ENCODE results near the gene GJC2. TPM values are rescaled to one million over a fixed set of nuclear protein-coding genes. Genes with fewer than 3 reads are reported as not detected.

GJC2 gene
- total and polyA plus RNA-seq, 4 donors = 10.4 to 20.3 (median 18.1) TPM

GRCh38 chr1:228161866-228162265 is 12.1 kb downstream of the GJC2 start:
- WGBS (ENCODE audit: insufficient coverage) = 78% methylated on average over 8 of the region's 9 CpGs
- Histone ChIP-seq H3K9me3 (ENCODE audit: control insufficient read depth, insufficient read depth, low read length) (no peaks in the 10 kb centered on the region), H3K4me1 (ENCODE audit: control insufficient read depth, insufficient read depth, low read length) (peaks cover 33% of the 10 kb centered on the region), H3K36me3 (ENCODE audit: control insufficient read depth, insufficient read depth, low read length) (peaks cover 7% of the 10 kb centered on the region), H3K27ac (ENCODE audit: low read depth, low read length) (peak overlapping the region; percentile 47), H3K4me3 (ENCODE audit: low read depth, low read length) (no peak overlapping the region), H3K27me3 (ENCODE audit: control insufficient read depth, insufficient read depth, low read length) (peaks cover 31% of the 10 kb centered on the region)
- DNase-seq (ENCODE audit: low read depth in 4 of 6, low spot score in 6 of 6) = no peak

- Histone ChIP-seq H3K4me3 (ENCODE audit: low read depth, low read length) (no peak overlapping the region), H3K27ac (ENCODE audit: low read depth, low read length) (peak overlapping the region; percentile 58), H3K36me3 (ENCODE audit: control insufficient read depth, insufficient read depth, low read length) (peaks cover 7% of the 10 kb centered on the region), H3K27me3 (ENCODE audit: control insufficient read depth, insufficient read depth, low read length) (peaks cover 26% of the 10 kb centered on the region), H3K4me1 (ENCODE audit: control insufficient read depth, insufficient read depth, low read length) (peaks cover 35% of the 10 kb centered on the region), H3K9me3 (ENCODE audit: control insufficient read depth, insufficient read depth, low read length) (no peaks in the 10 kb centered on the region)
- 54% methylated on average over 8 of the region's 14 CpGs for WGBS (ENCODE audit: insufficient coverage)
- no peak for DNase-seq (ENCODE audit: low read depth in 4 of 6, low spot score in 6 of 6)
Observed at GRCh38 chr1:228162286-228163006, 12.7 kb downstream of the GJC2 start.

- Histone ChIP-seq H3K4me1 (ENCODE audit: control insufficient read depth, insufficient read depth, low read length) (peaks cover 35% of the 10 kb centered on the region), H3K9me3 (ENCODE audit: control insufficient read depth, insufficient read depth, low read length) (no peaks in the 10 kb centered on the region), H3K4me3 (ENCODE audit: low read depth, low read length) (no peak overlapping the region), H3K27me3 (ENCODE audit: control insufficient read depth, insufficient read depth, low read length) (peaks cover 21% of the 10 kb centered on the region), H3K36me3 (ENCODE audit: control insufficient read depth, insufficient read depth, low read length) (peaks cover 7% of the 10 kb centered on the region), H3K27ac (ENCODE audit: low read depth, low read length) (peak overlapping the region; percentile 58)
- DNase-seq (ENCODE audit: low read depth in 4 of 6, low spot score in 6 of 6) = no peak
- WGBS (ENCODE audit: insufficient coverage) = 80% methylated on average over 30 of the region's 30 CpGs
Observed at GRCh38 chr1:228163007-228163753, 13.4 kb downstream of the GJC2 start.

- Histone ChIP-seq H3K4me3 (ENCODE audit: low read depth, low read length) (no peak overlapping the region), H3K27ac (ENCODE audit: low read depth, low read length) (peak overlapping the region; percentile 92), H3K27me3 (ENCODE audit: control insufficient read depth, insufficient read depth, low read length) (peaks cover 16% of the 10 kb centered on the region), H3K9me3 (ENCODE audit: control insufficient read depth, insufficient read depth, low read length) (no peaks in the 10 kb centered on the region), H3K36me3 (ENCODE audit: control insufficient read depth, insufficient read depth, low read length) (peaks cover 12% of the 10 kb centered on the region), H3K4me1 (ENCODE audit: control insufficient read depth, insufficient read depth, low read length) (peaks cover 32% of the 10 kb centered on the region)
- WGBS (ENCODE audit: insufficient coverage) = 88% methylated on average over 7 of the region's 10 CpGs
- no peak for DNase-seq (ENCODE audit: low read depth in 4 of 6, low spot score in 6 of 6)
Observed at GRCh38 chr1:228163776-228164519, 14.2 kb downstream of the GJC2 start.

GRCh38 chr1:228164561-228165371 is 15.0 kb downstream of the GJC2 start:
- peak overlapping the region; percentile 92 for H3K27ac ChIP-seq (ENCODE audit: low read depth, low read length)
- H3K27me3 ChIP-seq (ENCODE audit: control insufficient read depth, insufficient read depth, low read length) = peaks cover 12% of the 10 kb centered on the region
- H3K4me3 ChIP-seq (ENCODE audit: low read depth, low read length) = peak overlapping the region; percentile 63
- WGBS (ENCODE audit: insufficient coverage) = 45% methylated on average over 15 of the region's 20 CpGs
- no peaks in the 10 kb centered on the region for H3K9me3 ChIP-seq (ENCODE audit: control insufficient read depth, insufficient read depth, low read length)
- peaks cover 32% of the 10 kb centered on the region for H3K4me1 ChIP-seq (ENCODE audit: control insufficient read depth, insufficient read depth, low read length)
- DNase-seq (ENCODE audit: low read depth in 4 of 6, low spot score in 6 of 6) = no peak
- H3K36me3 ChIP-seq (ENCODE audit: control insufficient read depth, insufficient read depth, low read length) = peaks cover 13% of the 10 kb centered on the region

- peaks cover 32% of the 10 kb centered on the region for H3K4me1 ChIP-seq (ENCODE audit: control insufficient read depth, insufficient read depth, low read length)
- H3K4me3 ChIP-seq (ENCODE audit: low read depth, low read length) = peak within 1 kb of the TSS; percentile 70
- H3K27me3 ChIP-seq (ENCODE audit: control insufficient read depth, insufficient read depth, low read length) = peaks cover 9% of the 10 kb centered on the region
- H3K27ac ChIP-seq (ENCODE audit: low read depth, low read length) = peak within 1 kb of the TSS; percentile 92
- under 1% methylated on average over 93 of the region's 93 CpGs for whole genome bisulfite sequencing (ENCODE audit: insufficient coverage)
- DNase-seq (ENCODE audit: low read depth in 4 of 6, low spot score in 6 of 6) = peak; percentile 90 to 99 (median 95)
- no peaks in the 10 kb centered on the region for H3K9me3 ChIP-seq (ENCODE audit: control insufficient read depth, insufficient read depth, low read length)
- H3K36me3 ChIP-seq (ENCODE audit: control insufficient read depth, insufficient read depth, low read length) = peaks cover 19% of the 10 kb centered on the region
Observed at GRCh38 chr1:228165372-228166169, 15.8 kb downstream of the GJC2 start, which contains the start of gene IBA57. IBA57 (plus strand) TSS chr1:228165804; CDS start chr1:228165817, 13 bp downstream.

GRCh38 chr1:228166170-228166936 is 16.6 kb downstream of the GJC2 start:
- Histone ChIP-seq H3K36me3 (ENCODE audit: control insufficient read depth, insufficient read depth, low read length) (peaks cover 23% of the 10 kb centered on the region), H3K4me1 (ENCODE audit: control insufficient read depth, insufficient read depth, low read length) (peaks cover 32% of the 10 kb centered on the region), H3K4me3 (ENCODE audit: low read depth, low read length) (peak overlapping the region; percentile 70), H3K27ac (ENCODE audit: low read depth, low read length) (peak overlapping the region; percentile 92), H3K27me3 (ENCODE audit: control insufficient read depth, insufficient read depth, low read length) (peaks cover 7% of the 10 kb centered on the region), H3K9me3 (ENCODE audit: control insufficient read depth, insufficient read depth, low read length) (no peaks in the 10 kb centered on the region)
- WGBS (ENCODE audit: insufficient coverage) = 19% methylated on average over 18 of the region's 26 CpGs
- DNase-seq (ENCODE audit: low read depth in 4 of 6, low spot score in 6 of 6) = peak; percentile 1 to 73 (median 20)
